NCI-H345 treated with DMSO at 0.1 percent for 48 hours (cell line): ENCODE data around the gene TNIK.
"Not testable (repeated sequence)": the region's sequence is repeated elsewhere in the genome, so short reads cannot be mapped to it uniquely, and the experiment has no call there.

Source experiments
- DNase-seq: peaks from one replicate; lab custom pipeline; 2025; ENCODE audit not compliant: unreplicated experiment; lab: John Stamatoyannopoulos, UW

The TNIK gene

DNA sequence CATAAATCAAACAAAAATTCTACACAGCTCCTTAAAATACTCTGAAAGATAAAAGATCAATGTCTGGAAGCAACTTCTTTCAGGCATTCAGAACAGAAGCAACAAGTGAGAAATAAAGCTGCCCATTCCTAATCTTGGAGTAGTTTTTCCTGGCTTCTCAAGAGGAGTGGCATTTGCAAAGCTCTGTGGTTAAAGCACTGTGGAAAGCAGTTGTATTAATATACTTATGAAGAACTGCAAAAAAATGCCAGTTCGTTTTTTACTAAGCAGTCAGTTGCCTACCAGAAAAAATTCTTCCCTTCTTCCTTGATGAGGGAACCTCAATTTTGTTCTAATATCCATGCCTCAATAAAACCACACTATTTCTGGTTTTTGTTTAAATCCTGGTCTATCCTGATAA lies 197.8 kb downstream of the TNIK start:
- DNase-seq = no peak

DNA sequence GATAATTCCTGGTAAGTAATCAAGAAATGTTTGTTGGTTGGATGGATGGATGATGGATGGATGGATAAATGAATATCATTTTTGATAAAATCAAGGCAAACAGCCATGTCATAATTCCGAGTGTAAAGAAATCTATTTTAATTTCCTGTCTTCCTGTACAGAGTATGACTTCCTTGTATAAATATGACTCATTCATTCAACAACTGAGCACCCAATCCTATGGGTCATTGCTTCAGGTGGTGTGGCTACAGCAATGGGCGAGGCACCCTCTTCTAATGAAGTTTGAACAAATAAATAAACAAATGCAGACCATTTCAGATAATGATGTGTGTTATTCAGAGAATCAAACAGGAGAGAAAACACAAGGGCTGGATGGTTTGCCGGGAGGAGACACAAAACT lies 198.7 kb downstream of the TNIK start:
- no peak for DNase-seq

- DNase-seq = no peak
Measured at GRCh38 chr3:171260899-171261298, 199.3 kb downstream of the TNIK start.

DNA sequence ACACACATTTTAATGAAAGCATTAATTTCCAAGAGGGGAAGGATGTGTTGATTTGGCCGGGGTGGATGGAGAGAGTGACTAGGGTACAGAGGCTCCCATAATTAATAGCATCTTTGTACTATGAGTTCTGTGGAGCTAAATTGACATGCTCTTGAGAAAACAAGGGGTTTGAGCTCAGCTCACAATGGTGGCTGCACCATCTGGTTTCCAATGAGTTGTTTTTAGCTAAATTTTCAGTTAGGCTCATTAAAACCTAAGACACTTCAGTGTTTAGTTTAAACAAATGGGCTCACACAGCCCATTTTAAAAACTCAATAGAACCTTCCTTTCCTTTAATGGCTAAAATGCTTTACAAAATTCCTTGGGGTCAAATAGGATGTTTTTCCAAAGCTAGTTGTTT lies 199.7 kb downstream of the TNIK start:
- DNase-seq = no peak

DNA sequence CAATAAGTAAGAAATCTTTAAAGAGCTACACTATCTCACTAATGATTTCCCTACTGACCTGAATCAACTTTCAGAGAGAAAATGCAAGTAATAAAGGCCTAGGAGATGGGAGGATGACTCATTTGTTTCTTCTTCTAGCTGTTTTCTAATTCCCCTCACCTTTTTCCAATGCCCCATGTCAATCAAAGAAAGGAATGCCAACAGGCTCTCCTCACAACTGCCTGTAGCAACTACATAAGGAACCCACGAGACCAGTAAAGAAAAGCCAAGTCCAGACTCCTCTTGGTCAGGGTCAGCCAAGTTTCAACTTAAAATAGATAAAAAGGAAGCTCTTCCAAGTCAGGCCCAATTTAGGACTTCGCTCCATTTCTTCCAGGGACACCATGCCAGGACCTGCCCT lies 201.9 kb downstream of the TNIK start:
- no peak for DNase-seq

- DNase-seq = no peak
Measured at GRCh38 chr3:171257251-171258203, 202.7 kb downstream of the TNIK start.

DNA sequence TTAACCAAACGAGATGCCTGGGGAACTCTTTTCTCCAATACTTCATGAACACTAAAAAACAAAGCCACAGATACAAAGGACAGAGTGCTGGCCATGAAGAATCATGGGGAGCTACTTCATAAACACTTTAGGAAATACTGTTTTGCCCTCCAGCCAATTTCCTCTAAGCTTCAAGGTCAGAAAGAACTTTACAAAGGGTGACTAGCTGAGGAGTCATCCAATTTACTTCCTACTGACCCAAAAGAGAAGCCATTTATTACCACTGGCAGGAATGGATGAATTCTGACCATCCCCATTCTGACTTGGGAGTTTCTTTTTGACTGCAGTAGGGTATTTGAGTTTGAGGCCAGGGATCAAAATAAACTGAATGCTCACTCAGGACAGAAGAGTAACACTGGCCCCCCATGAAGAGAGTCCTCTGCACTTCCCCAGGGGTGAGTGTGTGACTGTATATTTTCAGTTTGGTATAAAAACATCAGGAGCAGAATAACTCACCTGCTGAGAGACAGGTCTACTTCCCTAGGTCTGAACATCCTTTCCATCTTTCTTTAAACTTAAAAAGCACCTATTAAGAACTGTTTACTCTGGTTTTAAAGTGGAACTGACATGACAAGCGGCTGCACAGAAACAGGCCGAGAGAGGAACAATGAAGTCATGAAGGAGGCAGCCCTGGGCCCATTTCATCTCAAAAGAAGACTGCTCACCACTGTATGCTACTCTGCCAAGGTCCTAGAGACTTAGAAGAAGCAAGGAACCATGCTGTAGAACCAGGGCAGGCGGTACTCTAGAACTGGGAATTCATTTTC lies 203.6 kb downstream of the TNIK start:
- no peak for DNase-seq

- DNase-seq = no peak
Measured at GRCh38 chr3:171255236-171255806, 204.9 kb downstream of the TNIK start.

DNA sequence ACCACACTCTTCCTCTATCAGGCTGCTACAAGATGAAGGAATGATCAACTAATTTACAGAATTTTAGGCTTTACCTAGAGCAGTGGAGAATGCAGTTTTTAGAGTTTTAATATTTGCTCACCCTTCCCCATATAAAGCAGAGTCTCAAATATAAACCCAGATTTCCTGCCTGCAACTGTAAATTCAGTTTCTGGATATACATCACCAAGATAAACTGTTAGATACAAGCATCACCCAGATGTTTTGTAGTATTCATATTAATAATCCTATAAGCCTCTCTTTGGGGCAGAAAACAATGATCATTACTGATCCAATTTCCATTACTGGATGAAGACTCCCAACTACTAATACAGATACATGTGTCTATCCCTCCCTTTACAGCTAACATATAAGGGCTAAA lies 205.9 kb downstream of the TNIK start:
- DNase-seq = no peak

GRCh38 chr3:171251835-171252234 lies 208.4 kb downstream of the TNIK start:
- no peak for DNase-seq

GRCh38 chr3:171250444-171250843 lies 209.8 kb downstream of the TNIK start:
- DNase-seq = no peak

DNA sequence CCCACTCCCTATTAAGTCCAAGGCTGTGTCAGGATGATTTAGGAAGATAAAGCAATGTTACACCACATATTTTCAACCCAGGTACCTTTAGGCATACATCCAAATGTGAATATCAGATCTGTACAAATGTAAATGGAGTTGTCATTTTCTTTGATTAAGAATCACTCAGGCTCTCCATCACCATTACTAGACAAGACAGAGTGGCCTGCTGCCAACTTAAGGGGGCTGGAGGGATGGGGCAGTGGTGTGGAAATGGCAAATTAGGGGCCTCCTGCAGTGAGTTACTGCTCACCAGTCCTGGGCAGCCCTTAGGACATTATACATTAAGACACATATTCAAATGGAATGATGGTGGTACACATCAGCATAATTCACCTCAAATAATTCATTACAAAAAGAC lies 211.0 kb downstream of the TNIK start:
- DNase-seq = no peak

GRCh38 chr3:171248426-171249111 lies 211.6 kb downstream of the TNIK start:
- no peak for DNase-seq

DNA sequence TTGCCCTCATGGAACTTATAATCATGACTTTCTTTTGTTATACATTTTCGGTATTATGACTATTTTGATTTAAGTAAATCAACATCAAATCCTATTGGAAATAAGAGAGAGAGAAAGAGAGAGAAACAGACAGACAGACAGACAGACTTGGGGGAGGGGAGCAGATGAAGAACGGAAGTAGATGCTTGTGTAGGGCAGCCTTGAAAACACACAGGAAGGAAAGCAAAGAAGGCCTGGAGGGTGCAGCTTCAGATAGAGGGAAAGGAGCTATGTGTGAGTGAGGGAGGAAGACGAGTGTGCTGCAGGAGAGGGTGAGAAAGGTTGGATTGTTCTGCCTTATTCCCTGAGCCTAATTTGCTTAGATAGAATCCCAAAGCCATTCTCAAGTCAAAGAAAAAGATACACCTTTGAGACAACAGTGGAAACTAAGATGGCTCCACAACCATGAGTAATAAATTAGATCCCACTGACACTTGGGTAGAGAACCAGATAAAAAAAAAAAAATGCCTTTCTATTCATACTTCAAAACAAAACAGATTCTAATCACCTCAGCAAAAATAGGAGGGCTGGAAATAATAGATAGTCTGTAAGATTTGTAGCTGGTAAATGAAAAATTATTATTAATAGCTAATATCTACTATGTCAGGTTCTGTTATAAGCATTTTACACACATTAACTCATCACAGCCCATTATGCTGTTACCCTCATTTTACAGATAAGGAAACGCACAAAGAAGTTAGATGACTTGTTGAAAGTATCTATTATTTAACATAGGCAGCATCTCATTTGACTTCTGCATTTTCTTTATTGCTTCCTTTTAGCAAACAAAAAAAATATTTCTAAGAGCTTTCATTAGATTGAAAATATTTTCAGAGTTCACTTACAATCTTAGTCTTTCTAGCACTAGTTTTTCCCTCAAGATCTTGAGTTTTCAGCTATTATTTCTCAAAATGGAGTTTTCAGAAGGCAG lies 214.1 kb downstream of the TNIK start:
- no peak for DNase-seq

GRCh38 chr3:171242951-171243350 lies 217.3 kb downstream of the TNIK start:
- DNase-seq = no peak

DNA sequence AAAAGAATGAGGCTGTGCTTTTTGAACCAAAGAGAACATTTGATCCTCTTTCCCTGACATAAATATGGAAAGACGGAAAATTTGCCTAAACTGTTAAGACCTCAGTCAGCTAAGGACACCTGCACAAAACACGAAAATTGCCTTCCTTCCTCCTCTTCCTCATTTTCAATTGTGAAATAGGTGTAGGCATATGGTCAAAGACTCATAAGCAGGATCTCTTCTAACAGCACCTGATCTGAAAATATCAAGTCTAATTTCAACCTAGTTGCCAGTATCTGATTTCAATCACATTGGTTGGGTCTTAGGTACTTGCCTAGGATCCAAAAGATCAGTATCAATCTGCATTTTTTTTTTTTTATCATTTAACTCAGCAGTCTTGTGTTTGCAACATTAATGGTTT lies 218.0 kb downstream of the TNIK start:
- no peak for DNase-seq

- not testable (repeated sequence) for DNase-seq
Measured at GRCh38 chr3:171241655-171242054, 218.6 kb downstream of the TNIK start.

DNA sequence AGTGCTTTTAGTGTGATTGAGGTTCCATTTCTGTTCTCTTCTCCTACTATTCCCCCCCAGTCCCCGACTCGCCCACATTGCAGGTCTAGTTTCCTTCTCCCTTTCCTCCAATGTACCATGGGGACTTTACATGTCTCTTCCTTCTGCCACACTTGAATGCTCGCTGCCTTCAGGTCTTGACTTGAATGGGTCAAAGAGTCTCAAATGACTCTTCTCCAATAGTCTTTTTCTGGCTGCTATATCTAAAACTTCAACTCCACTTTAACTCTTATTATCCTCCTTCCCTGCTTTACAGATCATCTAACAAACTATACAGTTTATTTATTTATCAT lies 219.7 kb downstream of the TNIK start:
- DNase-seq = no peak

GRCh38 chr3:171239757-171240503 lies 220.3 kb downstream of the TNIK start:
- DNase-seq = no peak

- no peak for DNase-seq
Measured at GRCh38 chr3:171237009-171237385, 223.2 kb downstream of the TNIK start.
